Type B pancreatic cell (in vitro differentiated cells): ENCODE results near the gene SRPX. TPM values are rescaled to one million over a fixed set of nuclear protein-coding genes. Genes with fewer than 3 reads are reported as not detected.

Source experiments
- DNase-seq: peaks from one replicate; pipeline ENCODE4 v3.0.0; 2021; ENCODE audit warnings: mixed read lengths; ENCODE audit not compliant: unreplicated experiment; ENCODE audit errors: extremely low spot score
- H3K27ac Mint-ChIP-seq: 2 replicates; pipeline ENCODE4 v1.8.0; 2021; ENCODE audit warnings: mild to moderate bottlenecking, mixed read lengths
- H3K27me3 Mint-ChIP-seq: 2 replicates; pipeline ENCODE4 v1.8.0; 2021; ENCODE audit warnings: mixed read lengths
- H3K36me3 Mint-ChIP-seq: 2 replicates; pipeline ENCODE4 v1.8.0; 2021; ENCODE audit warnings: mixed read lengths
- H3K4me1 Mint-ChIP-seq: one replicate; pipeline ENCODE4 v1.8.0; 2021; ENCODE audit warnings: mixed read lengths; ENCODE audit not compliant: unreplicated experiment
- H3K4me3 Mint-ChIP-seq: 2 replicates; pipeline ENCODE4 v1.8.0; 2021; ENCODE audit warnings: mild to moderate bottlenecking, mixed read lengths
- H3K9me3 Mint-ChIP-seq: 2 replicates; pipeline ENCODE4 v1.8.0; 2021; ENCODE audit warnings: mixed read lengths
- total RNA-seq: library from RNA; stranded (reverse); gene quantifications from 2 replicates; pipeline ENCODE4 v1.2.1, GENCODE V29; 2021; ENCODE audit warnings: low replicate concordance
- TF ChIP-seq, protein P1 (sequence below): fragments of 200-600 bp; sonication (generic); conservative IDR thresholded peaks from 2 replicates; pipeline ENCODE4 v1.5.0; 2021; ENCODE audit warnings: antibody characterized with exemption, mild to moderate bottlenecking

Gene SRPX
- total RNA-seq, 1 donor from 2014 or later = 8.4 TPM

- H3K9me3 Mint-ChIP-seq = no peaks in the 10 kb centered on the region
- no peak for DNase-seq
- no peaks in the 10 kb centered on the region for H3K27me3 Mint-ChIP-seq
- no peak overlapping the region for H3K27ac Mint-ChIP-seq
- no peaks in the 10 kb centered on the region for H3K4me1 Mint-ChIP-seq
- no peak overlapping the region for H3K4me3 Mint-ChIP-seq
- H3K36me3 Mint-ChIP-seq = no peaks in the 10 kb centered on the region
- TF ChIP-seq, protein P1, sequence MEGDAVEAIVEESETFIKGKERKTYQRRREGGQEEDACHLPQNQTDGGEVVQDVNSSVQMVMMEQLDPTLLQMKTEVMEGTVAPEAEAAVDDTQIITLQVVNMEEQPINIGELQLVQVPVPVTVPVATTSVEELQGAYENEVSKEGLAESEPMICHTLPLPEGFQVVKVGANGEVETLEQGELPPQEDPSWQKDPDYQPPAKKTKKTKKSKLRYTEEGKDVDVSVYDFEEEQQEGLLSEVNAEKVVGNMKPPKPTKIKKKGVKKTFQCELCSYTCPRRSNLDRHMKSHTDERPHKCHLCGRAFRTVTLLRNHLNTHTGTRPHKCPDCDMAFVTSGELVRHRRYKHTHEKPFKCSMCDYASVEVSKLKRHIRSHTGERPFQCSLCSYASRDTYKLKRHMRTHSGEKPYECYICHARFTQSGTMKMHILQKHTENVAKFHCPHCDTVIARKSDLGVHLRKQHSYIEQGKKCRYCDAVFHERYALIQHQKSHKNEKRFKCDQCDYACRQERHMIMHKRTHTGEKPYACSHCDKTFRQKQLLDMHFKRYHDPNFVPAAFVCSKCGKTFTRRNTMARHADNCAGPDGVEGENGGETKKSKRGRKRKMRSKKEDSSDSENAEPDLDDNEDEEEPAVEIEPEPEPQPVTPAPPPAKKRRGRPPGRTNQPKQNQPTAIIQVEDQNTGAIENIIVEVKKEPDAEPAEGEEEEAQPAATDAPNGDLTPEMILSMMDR = no peak
Observed at GRCh38 chrX:38232079-38232686, 11.5 kb upstream of the SRPX start.

DNA sequence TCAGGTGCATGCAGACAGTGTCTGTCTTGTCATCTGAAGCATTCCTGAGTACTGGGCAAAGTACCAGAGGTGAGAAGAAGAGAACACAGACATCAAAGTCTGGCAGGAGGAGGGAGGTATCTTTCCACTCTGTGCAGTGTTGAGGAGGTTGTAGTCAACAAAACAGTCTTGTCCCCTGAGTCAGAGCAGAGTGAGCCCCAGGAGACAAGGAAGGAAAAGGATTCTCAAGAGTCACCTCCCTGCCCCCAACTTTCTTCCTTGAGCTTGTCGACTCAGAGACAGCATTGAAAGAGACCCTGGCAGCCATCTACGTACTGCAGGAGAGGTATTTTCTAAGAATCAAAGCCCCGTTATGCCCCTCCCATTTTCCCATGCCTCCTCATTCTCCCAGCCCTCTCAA is 4.4 kb upstream of the SRPX start:
- H3K27ac Mint-ChIP-seq = no peak overlapping the region
- TF ChIP-seq, protein P1 = no peak
- H3K27me3 Mint-ChIP-seq = peaks cover 30% of the 10 kb centered on the region
- H3K4me3 Mint-ChIP-seq = no peak overlapping the region
- no peaks in the 10 kb centered on the region for H3K4me1 Mint-ChIP-seq
- no peak for DNase-seq
- H3K9me3 Mint-ChIP-seq = no peaks in the 10 kb centered on the region
- H3K36me3 Mint-ChIP-seq = no peaks in the 10 kb centered on the region

DNA sequence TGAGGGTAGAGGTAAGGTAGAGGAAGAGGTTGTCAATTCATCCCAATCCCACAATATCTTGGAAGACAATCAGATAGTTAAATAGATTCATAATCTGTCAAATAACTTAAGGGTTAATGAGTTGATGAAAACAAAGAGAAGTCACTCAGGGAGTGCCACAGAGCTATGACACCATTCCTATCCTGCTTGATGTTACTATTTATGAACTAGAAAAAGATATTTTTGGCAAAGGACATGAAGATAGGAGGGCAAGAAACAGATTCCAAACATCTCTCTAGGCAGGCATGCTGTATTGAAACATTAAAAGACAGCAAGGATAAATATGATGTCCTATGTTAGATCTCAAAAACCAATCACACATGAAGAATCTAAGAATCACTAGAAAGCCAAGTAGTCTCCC is 3.5 kb upstream of the SRPX start:
- H3K27ac Mint-ChIP-seq = no peak overlapping the region
- H3K9me3 Mint-ChIP-seq = no peaks in the 10 kb centered on the region
- peaks cover 38% of the 10 kb centered on the region for H3K27me3 Mint-ChIP-seq

DNA sequence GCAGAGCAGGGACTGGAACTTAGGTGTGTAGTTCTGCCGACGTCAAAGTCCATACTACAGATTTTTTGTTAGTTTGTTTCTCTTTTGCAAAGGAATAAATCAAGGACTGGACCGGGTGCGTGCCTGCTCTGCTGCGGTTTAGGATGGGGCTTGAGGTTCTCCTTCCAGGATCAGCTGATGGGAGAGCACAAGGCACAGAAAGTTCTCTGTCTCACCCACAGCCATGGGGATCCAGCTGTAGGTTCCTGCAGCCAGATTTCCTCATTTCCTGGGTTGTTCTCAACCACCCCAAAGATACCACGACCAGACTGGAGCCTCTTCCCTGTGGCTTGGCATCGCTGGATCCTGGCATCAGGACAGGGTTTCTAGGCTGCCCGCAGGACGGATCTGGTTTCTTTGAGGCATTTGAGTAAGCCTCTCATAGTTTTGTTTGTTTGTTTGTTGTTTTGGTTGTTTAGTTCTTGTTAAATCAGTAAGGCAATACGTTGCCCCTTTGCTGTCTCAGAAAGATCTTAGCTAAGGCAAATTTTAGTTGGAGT is 789 bp upstream of the SRPX start:
- H3K36me3 Mint-ChIP-seq = no peaks in the 10 kb centered on the region
- no peaks in the 10 kb centered on the region for H3K9me3 Mint-ChIP-seq
- TF ChIP-seq, protein P1 = no peak
- H3K27me3 Mint-ChIP-seq = peaks cover 55% of the 10 kb centered on the region
- DNase-seq = no peak
- H3K27ac Mint-ChIP-seq = no peak overlapping the region
- H3K4me1 Mint-ChIP-seq = no peaks in the 10 kb centered on the region
- H3K4me3 Mint-ChIP-seq = peak overlapping the region; percentile 89

More for the DNA sequence above, 3.5 kb upstream of the SRPX start:
- no peaks in the 10 kb centered on the region for H3K36me3 Mint-ChIP-seq
- H3K4me1 Mint-ChIP-seq = no peaks in the 10 kb centered on the region
- no peak for DNase-seq
- H3K4me3 Mint-ChIP-seq = no peak overlapping the region
- TF ChIP-seq, protein P1 = no peak

DNA sequence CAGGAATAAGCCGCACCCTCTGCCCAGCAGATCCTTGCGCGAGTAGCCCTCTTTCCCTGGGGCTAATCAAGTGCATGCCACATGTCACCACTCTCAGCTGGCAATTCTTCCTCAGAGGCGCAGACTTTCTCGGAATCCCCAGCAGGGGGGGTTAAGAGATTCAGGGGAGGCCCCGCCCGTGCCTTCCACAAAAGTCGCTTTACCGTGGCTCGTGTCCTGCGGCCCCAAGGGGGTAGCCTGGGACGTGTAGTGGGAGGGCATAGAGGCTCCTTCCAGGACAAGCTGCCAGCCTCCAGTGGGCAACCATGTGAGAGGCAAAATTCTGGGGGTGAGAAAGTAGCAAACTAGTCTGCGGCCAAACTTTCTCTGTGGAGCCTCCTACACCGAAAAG is 652 bp downstream of the SRPX start:
- TF ChIP-seq, protein P1 = no peak
- H3K9me3 Mint-ChIP-seq = no peaks in the 10 kb centered on the region
- H3K4me3 Mint-ChIP-seq = peak overlapping the region; percentile 89
- H3K27ac Mint-ChIP-seq = no peak overlapping the region
- peaks cover 3% of the 10 kb centered on the region for H3K4me1 Mint-ChIP-seq
- no peak for DNase-seq
- peaks cover 50% of the 10 kb centered on the region for H3K27me3 Mint-ChIP-seq
- no peaks in the 10 kb centered on the region for H3K36me3 Mint-ChIP-seq
